ENCODE measurements around the gene LRRC45.

DNA sequence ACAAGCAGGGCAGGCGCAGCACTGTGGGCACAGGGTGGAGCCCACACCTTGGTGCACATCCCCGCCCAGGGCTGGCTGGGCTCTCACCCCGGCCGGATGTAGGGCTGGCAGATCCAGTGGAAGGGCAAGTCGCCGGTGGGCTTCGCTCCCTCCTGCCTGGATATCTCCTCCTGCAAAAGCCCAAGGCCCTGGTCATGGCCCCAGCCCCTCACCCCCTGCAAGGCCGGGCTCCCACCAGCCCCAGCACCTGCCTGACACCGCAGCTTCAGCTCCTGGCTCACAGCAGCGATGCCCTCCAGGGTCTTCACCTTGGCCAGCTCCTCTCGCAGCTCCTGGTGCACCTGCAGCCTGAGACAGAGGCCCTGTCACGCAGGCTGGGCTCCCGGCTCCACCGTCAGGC lies 37.5 kb downstream of the LRRC45 start:
- TF ChIP-seq, protein P1, sequence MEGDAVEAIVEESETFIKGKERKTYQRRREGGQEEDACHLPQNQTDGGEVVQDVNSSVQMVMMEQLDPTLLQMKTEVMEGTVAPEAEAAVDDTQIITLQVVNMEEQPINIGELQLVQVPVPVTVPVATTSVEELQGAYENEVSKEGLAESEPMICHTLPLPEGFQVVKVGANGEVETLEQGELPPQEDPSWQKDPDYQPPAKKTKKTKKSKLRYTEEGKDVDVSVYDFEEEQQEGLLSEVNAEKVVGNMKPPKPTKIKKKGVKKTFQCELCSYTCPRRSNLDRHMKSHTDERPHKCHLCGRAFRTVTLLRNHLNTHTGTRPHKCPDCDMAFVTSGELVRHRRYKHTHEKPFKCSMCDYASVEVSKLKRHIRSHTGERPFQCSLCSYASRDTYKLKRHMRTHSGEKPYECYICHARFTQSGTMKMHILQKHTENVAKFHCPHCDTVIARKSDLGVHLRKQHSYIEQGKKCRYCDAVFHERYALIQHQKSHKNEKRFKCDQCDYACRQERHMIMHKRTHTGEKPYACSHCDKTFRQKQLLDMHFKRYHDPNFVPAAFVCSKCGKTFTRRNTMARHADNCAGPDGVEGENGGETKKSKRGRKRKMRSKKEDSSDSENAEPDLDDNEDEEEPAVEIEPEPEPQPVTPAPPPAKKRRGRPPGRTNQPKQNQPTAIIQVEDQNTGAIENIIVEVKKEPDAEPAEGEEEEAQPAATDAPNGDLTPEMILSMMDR (IDR thresholded peaks at IDR 0.05) = no peak
- TF ChIP-seq POLR2A (IDR thresholded peaks at IDR 0.05) (no peak), POLR2AphosphoS5 (IDR thresholded peaks at IDR 0.05) (no peak)

Data from prostate gland (tissue), 2 donors.